ENCODE data around the gene ATF5.

ATF5 gene

DNA sequence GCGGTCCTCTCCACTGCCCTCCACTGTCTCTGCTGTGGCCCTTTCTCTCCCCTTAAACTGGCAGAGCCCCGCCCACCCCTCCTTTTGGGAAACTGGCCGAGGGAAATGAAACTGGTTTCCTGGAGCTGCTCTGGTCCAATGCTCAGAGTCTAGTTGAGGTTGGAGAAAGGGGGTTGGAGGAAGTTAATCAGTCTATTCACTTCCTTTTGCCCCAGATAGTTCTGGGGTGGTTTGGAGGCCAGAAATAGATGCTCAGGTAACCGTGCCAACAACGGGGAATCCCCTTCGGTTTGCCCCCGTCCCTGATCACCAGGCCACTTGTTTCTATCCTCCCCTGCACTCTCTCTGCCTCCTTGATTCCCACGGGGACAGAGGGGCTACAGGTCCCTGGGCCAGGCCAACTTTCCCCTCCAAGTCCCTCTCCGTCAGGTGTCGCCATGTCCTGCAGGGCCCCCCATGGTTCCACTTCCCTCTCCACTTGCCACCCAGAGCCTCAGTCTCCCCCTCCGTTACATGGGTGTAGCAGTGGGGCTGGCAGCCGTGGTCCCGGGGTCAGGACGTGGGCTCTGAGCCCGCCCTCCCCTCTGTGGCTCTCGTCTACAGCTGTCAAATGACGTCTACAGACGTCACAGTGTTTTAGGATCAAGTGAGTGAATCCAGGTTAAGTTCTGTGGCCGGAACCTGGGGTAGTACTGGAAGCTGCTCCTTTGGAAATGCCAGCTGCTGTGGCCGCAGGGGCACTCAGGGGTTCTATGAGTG, 32.0 kb upstream of the ATF5 start, which contains the start of gene IL4I1:
Gene IL4I1 (minus strand): TSS at position 25 of the 759 bp plus-strand sequence. CDS start 727 bp downstream, outside the sequence.
- no peak for TF ChIP-seq CTCF (conservative IDR thresholded peaks at IDR 0.05)
- no peak within 1 kb of the TSS for H3K27ac ChIP-seq

DNA sequence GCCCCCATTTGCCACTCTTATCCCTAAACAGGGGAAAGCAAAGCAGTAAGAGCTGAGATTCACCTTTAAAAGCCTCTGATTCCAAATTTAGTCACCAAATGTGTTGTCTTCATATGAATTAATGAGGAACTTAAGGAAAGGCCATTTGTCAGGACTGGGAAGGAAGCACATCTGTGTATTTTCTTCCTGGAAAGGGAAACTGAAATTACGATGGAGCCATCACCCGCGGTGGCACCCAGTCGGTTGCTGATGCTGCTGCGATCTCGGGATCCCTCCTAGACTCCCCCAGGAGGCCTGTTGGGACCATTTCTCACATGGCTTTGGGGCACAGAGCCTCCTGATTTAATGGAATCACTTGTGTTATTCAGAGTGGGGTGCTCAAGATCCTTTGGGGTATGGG, 24.9 kb upstream of the ATF5 start:
- no peak overlapping the region for H3K27ac ChIP-seq
- TF ChIP-seq CTCF (conservative IDR thresholded peaks at IDR 0.05) = no peak

DNA sequence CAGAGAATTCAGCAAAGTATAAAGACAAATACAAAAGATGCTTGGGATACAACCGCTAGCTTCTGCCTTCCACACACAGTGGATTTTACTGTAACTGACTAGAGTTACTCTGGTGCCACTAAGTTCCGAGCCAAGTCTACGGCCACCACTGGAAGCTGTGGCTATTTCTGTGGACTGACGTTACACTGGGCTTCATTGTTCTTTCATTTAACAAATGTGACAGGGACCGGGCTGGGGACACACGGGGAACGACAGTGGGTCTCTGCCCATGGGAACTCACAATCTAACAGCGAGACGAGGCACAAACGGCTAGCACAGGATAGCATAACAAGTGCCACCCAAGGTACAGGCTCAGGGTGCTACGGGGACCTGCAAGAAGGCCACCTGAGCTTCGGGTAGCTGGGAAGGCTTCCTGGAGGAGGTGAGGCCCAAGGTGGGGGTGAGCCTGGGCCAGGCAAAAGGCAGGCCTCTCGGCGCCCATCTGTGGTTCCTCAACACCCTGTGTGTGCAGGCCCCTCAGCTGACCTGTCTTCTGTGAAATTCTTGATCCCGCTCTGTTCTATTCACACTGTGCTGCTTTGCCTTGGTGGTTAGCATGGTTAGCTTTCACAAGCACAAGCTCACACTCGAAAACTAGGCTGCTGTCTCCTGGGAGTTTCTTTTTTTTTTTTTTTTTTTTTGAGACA, 22.0 kb upstream of the ATF5 start:
- H3K27ac ChIP-seq = no peak overlapping the region
- TF ChIP-seq CTCF (conservative IDR thresholded peaks at IDR 0.05) = no peak

DNA sequence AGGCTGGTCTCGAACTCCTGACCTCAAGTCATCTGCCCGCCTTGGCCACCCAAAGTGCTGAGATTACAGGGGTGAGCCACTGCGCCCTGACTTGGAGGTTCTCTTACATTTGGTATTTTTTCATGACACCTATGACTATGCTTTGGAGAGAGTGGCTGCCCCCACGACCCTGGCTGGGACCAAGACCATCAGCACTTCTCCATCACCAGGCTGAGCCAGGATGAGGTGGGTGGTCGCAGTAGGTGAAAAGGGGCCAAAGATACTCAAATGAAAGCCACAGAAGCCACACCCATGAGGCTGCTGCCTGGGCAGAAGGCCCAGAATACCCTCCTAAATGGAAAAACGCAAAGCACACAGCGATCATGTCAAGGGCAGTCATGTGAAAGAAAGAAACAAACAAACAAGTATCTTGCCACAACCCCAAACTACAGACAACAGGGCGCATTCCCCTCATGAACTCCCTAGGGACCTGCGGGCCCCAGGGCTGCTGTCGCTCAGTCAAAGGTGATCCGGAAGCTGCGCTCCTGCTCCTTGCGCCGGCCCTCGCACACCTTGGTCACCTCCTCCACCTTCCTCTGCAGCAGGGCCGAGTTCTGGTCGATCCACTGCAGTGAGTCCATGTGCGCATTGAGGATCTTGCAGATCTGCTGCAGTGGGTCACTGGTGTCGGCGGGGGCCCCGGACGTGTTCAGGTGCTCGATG, 21.1 kb upstream of the ATF5 start:
- H3K27ac ChIP-seq = no peak overlapping the region
- TF ChIP-seq CTCF (conservative IDR thresholded peaks at IDR 0.05) = no peak

DNA sequence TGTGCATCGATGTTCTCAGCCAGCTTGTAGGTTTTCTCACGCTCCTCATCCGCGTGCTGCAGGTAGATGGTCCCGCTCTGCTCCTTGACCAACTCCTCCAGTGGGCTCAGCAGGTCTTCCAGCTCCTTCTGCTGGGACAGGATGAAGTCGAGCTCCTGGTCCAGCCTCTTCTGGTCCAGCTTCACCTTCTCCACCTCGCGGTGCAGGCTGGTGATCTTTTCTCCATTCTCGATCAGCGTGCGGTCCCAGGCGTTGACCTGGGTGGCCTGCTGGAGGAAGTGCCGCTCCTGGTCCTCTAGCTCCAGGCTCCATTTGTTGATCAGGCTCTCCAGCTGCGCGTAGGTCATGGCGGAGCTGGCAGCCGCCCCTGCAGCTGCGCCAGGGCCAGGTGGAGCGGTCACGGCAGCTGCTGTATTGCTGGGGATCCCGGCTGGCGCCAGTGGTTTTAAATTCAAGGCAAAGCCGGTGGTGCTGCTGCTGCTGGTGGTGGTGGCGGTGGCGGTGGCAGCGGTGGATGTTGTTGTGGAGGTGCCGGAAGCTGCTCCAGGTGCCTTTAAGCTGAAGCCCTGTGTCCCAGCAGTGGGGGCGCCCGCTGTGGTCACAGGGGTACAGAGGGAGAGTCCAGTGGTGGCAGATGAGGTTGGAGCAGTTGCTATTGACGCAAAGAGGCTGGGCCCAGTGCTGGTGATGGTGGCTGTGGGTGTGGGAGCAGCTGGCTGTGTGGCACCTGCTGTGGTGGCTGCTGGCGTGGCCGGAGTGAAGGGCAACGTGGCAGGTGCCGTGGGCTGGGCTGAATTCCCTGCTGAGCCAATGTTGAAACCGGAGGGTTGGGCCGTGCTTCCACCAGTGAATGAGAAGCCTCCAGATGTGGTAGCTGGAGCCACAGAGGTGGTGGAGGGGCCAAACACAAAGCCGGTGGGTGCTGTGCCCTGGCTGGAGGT, 20.3 kb upstream of the ATF5 start:
- TF ChIP-seq CTCF (conservative IDR thresholded peaks at IDR 0.05) = no peak
- H3K27ac ChIP-seq = no peak overlapping the region

GRCh38 chr19:49910179-49910578, 18.8 kb upstream of the ATF5 start:
- no peak overlapping the region for H3K27ac ChIP-seq
- TF ChIP-seq CTCF (conservative IDR thresholded peaks at IDR 0.05) = no peak
